ENCODE measurements around the gene RPL39.

DNA sequence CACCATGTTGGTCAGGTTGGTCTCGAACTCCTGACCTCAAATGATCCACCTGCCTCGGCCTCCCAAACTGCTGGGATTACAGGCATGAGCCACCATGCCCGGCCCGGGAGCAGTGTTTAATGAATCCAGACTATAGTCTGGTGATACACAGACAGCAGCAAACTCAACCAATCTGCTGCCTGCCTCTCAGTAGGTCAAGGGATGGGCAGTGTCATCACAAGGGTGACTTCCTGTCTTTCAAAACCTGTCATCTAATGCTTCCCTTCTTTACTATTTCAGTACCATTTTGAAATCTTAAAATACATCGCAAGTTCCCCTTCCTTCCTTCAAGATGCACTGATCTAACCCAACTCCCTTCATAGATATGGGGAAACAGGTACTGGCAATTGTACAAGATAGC, 8.4 kb downstream of the RPL39 start:
- TF ChIP-seq POLR2AphosphoS5 (IDR thresholded peaks at IDR 0.05; ENCODE audit: low read depth, low read length) (no peak), CHD2 (IDR thresholded peaks at IDR 0.05; ENCODE audit: low read length) (no peak)
